Measurements from ENCODE around the gene PPIE.
"Not testable (repeated sequence)": the region's sequence is repeated elsewhere in the genome, so short reads cannot be mapped to it uniquely, and the experiment has no call there.

DNA sequence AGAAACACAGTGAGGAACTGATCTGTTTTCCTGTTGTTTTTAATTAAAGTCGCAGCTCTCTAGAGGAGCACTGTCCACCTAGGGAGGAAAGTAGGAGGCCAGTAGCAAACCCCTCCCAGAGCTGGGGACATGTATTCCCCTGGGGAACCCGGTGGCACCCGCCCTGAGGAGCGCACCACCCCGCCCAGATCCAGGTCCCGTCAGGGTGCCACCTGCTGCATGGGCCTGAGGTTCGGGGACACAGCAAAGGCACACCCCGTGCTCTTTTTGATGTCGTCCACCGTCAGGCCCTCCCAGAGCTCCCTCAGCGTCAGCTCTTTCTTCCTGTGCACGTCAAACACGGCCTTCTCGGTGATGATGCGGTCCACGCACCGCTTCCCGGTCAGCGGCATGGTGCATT, 30.8 kb downstream of the PPIE start:
- TF ChIP-seq, protein P1, sequence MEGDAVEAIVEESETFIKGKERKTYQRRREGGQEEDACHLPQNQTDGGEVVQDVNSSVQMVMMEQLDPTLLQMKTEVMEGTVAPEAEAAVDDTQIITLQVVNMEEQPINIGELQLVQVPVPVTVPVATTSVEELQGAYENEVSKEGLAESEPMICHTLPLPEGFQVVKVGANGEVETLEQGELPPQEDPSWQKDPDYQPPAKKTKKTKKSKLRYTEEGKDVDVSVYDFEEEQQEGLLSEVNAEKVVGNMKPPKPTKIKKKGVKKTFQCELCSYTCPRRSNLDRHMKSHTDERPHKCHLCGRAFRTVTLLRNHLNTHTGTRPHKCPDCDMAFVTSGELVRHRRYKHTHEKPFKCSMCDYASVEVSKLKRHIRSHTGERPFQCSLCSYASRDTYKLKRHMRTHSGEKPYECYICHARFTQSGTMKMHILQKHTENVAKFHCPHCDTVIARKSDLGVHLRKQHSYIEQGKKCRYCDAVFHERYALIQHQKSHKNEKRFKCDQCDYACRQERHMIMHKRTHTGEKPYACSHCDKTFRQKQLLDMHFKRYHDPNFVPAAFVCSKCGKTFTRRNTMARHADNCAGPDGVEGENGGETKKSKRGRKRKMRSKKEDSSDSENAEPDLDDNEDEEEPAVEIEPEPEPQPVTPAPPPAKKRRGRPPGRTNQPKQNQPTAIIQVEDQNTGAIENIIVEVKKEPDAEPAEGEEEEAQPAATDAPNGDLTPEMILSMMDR (optimal IDR thresholded peaks at IDR 0.05 in 1 of 3, IDR thresholded peaks at IDR 0.05 in 1 of 3, conservative IDR thresholded peaks at IDR 0.05 in 1 of 3; ENCODE audit: extremely low read depth in 1 of 3, insufficient read depth in 2 of 3, low read length in 3 of 3): not testable (repeated sequence)
- TF ChIP-seq EZH2 (IDR thresholded peaks at IDR 0.05; ENCODE audit: low read length): not testable (repeated sequence)
